GM18508 (cell line): Measurements from ENCODE around the gene MLC1.

Experiments used
- ATAC-seq: cut with Tn5 transposase; IDR thresholded peaks from one replicate; pipeline ENCODE4 v1.9.1; 2021; ENCODE audit warnings: moderate number of reproducible peaks; ENCODE audit not compliant: insufficient read depth, unreplicated experiment

Gene MLC1

DNA sequence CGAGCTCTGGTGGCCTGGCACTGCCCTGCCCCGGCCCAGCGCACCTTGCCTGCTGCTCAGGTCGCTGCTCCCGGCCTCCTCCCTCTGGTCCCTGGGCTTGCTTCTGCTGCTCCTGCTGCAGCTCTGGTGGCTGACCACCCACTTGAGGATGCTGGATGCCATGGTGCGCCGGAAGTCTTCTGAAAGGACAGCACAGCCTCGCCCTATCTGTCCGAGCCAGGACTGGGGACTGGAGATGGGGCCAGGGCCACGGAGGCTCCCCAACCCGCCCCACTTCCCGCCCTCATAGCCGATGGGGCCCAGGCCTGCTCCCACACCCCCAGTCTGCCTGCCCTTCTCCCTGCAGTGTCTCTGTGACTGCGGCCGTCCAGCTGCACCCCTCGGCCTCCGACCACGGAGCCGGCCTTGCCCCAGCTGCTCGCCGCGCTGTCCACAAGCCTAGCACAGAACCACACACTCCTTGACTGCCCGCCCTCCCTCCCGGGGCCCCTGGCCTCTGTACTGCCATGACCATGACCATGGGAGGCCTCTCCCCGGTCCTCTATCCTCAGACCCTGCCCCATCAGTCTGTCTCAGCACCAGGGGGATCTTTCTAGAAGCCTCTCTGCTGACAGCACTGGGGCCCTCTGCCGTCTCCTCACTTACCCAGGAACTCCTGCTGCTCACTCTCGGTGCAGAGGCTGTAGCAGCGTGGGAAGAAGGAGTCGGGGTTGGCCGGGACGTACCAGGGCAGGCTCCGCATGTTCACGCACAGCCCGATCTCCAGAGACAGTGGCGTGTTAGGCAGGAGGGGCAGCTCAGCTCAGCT is 39.8 kb downstream of the MLC1 start:
- ATAC-seq: no peak

DNA sequence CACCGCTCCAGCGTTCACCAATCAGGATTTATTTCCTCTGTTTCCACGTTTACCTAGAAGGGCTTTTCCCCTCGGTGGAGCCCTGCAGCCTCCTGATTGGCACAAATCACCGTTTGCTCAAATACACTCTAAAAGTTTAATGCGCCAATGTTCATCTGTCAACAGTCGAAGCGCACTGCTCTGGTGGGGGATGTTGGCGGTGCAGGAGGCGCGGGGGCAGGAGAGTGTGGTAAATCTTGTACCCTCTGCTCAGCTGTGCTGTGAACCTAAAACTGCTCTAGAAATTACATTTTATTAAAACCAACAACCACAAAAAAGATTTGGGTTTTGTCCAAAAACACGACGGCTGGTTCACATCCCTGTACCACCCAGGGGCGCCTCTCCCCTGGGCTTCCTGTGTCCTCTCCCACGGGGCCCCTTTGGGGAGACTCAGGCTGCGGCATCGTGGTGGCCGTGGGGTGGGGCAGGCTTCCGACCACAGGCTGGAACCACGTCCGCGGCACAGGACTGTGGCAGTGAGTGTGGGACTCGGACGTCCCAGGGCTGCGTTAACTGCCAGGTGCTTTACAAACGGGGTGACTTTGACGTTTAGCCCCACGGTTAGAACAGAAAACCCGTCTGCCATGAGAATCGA is 40.6 kb downstream of the MLC1 start:
- ATAC-seq: no peak

DNA sequence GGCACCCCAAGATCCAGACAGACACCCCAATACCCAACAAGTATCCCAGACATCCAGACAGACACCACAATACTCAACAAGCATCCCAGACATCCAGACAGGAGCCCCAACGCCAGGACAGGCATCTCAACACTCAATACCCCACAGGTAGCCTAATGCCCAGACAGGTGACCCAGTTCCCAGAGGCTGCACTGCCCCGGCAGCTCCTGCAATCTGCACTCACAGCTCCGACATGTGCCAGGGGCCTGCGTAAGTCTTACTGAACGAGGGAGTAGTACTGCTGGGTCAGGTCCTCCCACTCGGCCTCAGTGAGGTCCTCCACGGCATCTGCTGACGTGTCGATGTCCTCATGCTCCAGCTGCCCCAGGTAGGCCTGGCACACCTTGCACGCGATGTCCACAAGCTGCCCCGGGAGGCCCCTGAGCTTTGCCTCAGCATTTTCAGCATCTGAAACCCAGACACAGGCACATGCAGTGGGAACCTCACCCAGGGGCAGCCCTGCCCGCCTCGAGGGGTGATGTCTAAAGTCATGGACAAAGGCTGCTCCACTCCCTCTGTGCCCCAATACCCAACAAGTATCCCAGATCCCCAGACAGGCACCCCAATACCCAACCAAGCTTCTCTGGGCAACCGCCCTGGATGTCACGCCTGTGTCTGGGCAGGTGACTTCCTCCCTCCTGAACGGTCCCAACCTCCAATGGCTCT is 43.7 kb downstream of the MLC1 start:
- ATAC-seq: no peak

DNA sequence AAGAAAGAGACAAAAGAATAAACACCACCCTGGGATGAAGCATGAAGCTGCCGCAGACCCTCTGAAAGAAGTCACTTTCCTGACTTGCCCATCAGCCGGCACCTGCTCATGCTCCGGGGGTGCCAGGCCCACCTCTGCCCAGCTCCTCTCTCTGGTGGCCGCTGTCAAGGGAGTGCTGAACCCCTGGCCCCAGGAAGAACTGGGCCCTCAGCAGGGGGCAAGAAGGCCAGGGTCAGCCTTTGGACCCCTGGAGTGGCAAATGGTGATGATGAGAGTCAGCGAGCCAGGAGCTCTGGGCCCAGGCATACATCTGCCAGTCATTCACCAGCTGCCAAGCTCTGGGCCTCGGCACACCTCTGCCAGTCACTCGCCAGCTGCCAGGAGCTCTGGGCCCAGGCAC is 44.5 kb downstream of the MLC1 start:
- ATAC-seq: no peak

DNA sequence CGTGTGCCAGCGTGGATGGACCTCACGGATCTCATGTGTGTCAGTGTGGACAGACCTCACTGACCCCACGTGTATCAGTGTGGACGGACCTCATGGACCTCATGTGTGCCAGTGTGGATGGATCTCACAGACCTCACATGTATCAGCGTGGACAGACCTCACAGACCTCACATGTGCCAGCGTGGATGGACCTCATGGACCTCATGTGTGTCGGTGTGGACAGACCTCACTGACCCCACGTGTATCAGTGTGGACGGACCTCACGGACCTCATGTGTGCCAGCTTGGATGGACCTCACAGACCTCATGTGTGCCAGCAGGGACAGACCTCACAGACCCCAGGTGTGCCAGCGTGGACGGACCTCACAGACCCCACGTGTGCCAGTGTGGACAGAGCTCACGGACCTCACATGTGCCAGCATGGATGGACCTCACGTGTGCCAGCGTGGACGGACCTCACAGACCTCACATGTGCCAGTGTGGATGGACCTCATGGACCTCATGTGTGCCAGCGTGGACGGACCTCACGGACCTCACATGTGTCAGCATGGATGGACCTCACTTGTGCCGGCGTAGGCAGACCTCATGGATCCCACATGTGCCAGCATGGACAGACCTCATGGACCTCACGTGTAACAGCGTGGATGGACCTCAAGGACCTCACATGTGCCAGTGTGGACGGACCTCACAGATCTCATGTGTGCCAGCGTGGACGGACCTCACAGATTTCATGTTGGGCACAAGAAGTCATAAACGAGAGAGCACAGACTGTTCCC is 45.4 kb downstream of the MLC1 start:
- ATAC-seq: no peak

DNA sequence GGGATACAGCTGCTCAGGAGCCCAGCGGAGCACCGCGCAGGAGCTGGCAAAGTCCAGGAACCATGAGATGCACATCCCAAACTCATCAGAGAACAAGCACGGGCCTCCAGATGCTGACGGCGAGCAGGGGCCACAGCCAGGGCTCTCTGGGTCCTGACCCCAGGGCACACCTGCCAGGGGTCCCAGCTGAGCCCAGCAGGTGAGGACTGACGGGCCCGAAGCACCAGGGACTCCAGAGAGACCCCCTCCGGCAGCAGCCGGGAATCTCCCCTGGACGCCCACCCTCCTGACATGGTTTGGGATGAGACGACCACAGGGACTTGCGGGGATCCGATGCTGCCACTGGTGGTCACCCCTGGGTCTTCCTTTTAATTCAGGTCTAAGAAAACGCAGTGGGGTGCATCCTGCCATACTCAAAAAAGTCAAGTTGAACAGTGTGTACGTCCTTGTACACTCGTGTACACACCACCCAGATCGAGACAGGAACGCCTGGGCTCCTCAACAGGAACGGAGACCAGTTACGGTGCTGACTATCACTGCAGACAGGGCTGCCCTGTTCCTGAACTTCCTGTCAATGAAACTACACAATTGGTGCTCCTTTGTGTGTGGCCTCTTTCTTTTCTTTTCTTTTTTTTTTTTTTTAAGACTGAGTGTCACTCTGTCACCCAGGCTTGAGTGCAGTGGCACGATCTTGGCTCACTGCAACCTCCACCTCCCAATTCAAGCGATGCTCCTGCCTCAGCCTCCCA is 49.1 kb downstream of the MLC1 start:
- ATAC-seq: no peak

DNA sequence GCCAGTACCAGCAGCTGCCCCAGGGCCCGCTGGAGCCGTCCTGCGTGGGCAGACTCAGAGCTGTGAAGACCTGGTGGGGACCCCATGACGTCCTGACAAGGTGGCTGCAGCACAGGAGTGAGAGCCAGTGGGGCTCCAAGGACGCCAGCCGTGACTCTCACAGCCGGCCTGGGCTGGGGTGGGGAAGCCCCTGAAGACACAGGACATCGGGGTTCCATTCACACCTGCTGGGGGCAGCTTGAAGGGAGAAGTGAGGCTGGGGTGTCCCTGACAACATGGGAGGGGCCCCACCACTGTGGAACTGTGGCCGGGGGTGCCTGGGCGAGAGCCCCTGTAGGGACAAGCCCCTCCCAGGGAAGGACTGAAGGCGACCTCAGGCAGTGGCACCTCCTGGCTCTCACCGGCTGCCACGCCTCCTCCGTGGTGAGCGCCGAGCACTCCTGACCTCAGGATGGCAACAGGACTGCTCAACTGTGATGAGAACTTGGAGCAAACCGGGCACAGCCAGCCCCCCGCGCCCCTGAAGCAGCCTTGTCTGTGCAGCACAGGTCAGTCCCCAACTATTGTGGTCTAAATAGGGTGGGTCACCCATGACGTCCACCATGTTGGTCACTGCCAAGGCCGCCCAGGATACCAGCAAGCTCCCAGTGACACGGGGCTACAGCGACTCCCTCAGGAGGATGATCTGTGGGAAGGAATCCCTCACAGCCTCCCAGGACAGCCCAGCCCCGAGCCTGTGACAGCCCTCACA is 49.9 kb downstream of the MLC1 start:
- no peak for ATAC-seq

DNA sequence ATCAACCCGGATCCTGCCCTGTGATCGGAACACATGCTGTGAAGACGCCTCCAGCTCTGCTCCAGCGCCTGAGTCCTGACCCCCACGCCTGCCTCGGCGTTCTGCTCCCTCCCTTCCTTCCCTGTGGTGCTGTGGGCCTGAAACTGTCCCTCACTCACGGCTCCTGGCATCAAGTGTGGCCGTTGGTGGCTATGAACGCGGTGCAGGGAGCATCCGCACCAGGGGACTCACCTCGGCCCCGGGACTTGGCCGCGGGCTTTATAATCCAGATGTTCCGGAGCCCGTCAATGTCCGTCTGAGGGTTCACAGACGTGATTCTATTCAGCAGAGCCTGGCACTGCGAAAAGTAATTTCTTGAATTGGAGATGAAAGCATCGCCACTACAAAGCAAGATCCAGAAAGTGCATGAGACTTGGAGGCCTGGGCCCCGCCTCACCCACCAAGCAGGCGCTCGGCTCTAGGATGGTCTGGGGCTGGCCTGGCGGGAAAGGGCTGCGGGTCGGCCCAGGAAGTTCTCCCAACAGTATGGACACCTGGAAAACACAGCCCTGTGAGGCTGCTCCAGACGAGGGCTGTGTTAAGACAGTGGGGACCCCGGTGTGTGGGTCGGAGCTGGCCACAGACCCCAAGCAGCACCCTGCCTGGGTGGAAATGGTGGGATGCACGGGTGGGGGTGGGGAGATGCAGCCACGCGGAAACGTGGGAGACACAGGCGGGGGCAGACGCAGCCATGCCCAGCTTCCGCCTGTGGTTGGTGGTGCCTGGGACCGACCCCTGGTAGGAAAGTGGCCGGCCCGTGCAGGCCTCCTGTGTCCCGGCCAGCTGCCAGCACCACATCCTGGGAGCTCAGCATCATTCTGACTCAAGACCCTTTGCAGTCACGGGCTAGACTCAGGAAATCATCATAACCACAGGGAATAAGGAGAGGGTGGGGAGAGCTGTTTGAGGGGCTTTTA is 50.8 kb downstream of the MLC1 start:
- ATAC-seq: no peak

DNA sequence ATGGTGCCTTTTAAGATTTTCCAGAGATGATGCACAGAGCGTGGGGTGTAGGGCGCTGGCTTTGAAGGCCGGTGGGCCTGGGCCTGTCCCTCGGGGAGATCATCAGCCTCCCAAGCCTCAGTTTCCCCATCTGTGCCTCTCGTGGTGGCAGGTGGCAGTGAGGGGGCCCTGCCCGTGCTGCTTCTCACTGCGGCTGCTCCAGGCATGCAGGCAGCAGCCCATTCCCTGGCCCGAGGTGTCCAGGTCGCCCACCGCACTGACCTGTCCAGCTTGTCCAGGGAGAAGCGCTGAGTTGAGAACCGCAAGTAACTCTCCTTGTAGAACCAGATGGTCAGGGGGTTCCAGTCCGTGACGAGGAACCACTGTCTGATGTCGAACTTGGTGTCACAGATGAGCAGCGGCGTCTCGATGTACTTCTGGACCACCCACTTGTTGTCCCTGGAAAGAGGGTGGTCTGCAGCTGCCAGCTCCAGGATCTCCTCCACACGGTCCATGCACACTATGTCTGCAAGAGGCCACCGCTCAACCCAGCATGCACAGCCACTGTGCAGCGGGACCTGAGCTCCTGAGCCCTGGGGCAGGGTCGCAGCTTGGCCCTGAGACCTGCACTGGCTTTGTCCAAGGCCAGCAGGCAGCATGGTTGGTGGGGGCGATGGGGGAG is 52.2 kb downstream of the MLC1 start:
- ATAC-seq: no peak

DNA sequence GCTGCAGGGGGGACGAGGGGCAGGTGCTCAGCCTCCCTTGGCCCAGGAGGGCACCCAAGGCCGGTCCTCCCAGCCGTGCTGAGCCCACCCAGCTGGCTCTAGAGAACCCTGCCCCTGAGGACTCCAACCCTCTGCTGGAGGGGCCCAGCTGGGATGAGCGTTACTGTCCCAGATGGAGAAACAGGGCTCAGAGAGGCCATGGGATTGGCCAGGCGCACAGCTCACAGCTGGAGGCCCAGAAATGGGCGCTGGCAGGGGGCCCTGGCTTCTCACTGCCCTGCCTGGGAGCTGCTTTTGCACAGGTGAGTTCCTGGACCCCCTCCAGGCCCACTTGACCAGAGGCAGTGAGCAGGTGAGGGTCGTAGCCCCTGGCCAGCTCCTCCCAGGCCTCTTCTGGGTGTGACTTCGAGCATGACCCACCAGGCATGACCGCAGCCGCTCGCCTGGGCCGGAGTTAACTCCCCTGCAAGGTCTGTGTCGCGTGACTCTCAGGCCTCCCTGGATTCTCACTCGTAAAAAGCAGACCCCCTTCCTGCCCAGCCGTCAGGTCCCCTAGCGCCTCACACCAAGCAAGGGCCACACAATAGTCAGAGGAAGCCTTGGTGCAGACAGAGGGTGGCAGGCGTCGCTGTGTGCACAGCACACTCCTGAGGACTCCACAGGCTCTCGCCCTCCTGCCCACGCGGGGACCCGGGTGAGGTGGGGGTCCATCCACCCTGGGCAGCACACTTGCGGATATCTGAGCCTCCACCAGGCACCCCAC is 52.9 kb downstream of the MLC1 start:
- no peak for ATAC-seq

DNA sequence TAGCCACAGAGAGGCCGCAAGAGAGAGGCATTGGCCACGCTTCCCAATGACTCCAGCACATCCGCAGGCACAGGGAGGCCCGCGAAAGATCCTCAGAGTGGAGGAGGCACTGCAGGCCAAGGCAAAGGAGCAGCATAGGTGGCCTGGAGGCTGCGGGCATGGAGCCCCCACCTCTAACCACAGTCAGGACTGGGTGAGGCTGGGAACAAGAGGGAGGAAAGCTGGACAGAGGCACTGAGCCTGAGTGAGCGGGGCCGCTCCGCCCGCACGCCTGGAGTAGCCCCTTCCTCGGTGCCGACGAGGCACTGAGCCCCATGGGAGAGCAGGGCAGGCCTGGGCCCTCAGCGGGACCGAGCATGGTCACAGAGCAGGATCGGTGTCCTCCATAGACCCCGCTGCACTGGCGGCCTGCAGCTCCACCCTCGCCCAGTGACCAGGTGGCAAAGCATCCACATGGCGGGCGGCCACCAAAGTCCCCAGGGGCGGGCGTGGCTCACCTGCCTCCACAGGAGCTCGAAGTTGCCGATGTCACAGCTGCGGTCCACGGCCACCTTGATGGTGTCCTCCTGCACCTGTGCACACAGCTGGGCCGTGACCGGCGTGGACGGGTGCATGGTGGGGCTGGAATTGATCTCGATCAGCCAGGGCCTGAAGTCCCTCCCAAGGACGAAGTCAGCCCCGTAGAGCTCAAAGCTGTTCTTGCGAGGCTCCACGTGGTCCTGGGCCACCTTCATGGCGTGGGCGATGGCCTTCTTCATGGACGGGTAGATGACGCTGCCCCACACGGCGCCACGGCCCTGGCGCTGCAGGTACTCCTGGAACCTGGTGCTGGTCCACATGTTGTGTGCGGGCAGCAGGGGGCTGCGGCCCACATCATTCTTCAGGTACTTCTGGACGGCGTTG is 53.8 kb downstream of the MLC1 start:
- ATAC-seq: no peak

DNA sequence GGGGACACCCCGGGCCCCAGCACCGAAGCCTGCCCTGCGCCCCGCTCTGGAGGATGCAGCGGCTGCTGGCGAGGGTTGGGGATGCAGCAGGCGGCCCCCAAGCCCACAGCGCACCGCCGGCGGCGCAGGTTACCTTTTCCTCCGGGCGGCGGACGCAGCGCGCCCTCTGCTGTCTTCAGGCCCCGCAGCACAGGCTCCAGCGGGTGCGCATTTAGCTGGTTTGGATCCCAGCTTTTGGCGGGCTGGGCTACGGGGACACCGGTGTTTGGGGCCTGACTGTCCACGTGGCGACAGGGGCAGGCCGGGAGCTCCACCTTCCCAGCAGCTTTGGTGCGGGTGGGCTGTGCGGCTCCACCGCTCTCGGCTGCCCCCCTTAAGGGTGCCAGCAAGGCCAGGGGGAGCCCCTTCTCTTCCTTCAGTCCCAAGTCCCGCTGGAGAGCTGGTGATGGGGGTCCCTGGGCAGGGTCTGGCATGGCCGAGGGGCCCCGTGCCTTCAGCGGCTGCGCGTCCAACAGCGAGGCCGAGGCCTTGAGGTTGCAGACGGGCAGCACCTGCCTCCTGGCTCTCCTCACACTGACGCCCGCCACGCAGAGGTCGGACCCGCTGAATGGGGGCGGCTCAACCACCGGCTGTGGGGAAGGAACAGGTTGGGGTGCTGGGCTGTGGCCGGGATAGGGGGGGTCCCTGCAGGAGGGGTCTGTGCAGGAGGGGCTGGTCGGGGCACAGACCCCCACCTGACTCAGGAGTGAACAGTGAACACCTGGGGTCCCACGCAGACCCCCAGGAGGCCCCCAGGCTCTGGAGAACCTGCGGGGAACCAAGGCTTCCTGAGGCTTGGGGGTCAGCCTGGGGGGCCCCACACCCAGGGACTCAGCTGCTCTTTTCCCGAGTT is 54.7 kb downstream of the MLC1 start:
- no peak for ATAC-seq

DNA sequence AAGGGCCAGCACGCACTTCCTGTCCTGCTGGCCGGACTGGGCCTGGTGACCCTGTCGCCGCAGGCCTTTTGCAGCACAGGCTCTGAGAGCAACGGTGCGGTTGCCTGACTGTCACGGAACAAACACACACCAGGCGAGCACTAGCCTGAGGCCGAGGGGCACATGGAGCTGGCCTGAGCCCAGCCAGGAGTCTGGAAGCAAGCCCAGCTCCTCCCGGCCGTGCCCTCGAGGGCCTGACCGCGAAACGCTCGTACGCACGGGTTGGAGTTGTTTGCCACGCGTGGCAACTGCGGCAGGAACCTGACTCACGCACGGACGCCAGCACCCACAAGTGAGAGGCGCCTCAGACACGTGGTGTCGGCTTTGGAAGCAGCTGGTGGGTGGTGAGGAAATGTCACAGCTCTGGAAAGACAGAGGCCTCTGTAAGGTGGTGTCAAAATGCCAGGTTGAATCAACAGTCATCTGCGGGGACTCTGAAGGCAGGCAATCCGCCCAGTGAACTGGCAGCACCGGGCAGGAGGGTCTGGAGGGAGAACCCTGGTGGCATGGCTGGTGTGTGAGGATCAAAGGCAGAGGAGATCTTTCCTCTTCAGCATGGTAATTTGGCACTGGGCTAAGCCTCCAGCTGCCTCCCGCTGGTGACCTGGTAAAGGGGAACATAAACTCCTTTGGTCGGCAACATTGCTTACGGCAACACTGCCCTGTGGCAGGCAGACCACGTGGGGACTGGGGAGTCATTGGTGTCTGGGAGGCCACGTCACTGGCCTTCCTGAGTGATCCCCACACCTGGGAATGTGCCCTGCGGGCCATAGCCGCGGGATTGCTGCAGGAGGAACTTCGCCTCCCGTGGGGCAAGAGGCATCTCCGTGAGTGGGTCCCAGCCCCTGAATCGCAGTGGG is 57.3 kb downstream of the MLC1 start:
- no peak for ATAC-seq

DNA sequence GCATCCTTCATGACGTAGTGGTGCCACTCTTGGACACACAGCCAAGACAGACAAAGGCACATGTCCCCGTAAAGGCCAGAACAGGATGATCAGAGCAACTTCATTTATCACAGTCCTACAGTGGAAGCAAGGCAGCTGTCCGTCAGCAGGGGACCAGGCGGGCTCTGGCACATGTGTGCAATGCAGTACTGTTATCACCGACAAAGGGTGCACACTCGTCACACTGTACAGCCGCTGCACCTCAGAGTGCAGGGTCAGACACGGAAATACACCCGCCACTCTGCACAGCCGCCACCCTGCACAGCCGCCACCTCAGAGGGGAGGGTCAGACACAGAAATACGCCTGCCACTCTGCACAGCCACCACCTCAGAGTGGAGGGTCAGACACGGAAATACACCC is 59.2 kb downstream of the MLC1 start:
- no peak for ATAC-seq
